Esophagus squamous epithelium (tissue), 5 donors: ENCODE results near the gene TBCD. TPM values are rescaled to one million over a fixed set of nuclear protein-coding genes. Genes with fewer than 3 reads are reported as not detected.

ENCODE experiments used
- DNase-seq: peaks from one replicate; lab custom pipeline; 2025; lab: John Stamatoyannopoulos, UW
- H3K27ac ChIP-seq, 4 donors: fragments of 200-600 bp; sonication (generic); one replicate each; pipeline ENCODE4 v1.5.1; 2016 to 2019; ENCODE audit warnings: mild to moderate bottlenecking in 1 of 4
- H3K27me3 ChIP-seq, 4 donors: fragments of 200-600 bp; sonication (generic); 1 replicate in 3 of 4; 2 replicates in 1 of 4; pipeline versions ENCODE4 v1.5.1 to v1.6.0; 2017 to 2021; ENCODE audit warnings: antibody characterized with exemption in 1 of 4
- H3K36me3 ChIP-seq, 3 donors: fragments of 200-600 bp; sonication (generic); one replicate each; pipeline ENCODE4 v1.5.1; 2016 to 2019
- H3K4me1 ChIP-seq, 3 donors: fragments of 200-600 bp; sonication (generic); one replicate each; pipeline ENCODE4 v1.5.1; 2017 to 2019
- H3K4me3 ChIP-seq, 4 donors: fragments of 200-600 bp; sonication (generic); 1 replicate in 3 of 4; 2 replicates in 1 of 4; pipeline ENCODE4 v1.5.1; 2016 to 2019; ENCODE audit warnings: mild to moderate bottlenecking in 2 of 4, moderate library complexity in 1 of 4
- H3K9me3 ChIP-seq, 3 donors: fragments of 200-600 bp; sonication (generic); one replicate each; pipeline ENCODE4 v1.5.1; 2016 to 2019
- POLR2A ChIP-seq, 4 donors: fragments of 450-650 bp; IDR thresholded peaks; one replicate each; pipeline ENCODE4 v1.6.1; 2017; ENCODE audit warnings: antibody characterized with exemption in 4 of 4, mild to moderate bottlenecking in 4 of 4, moderate library complexity in 3 of 4
- WGBS, 2 donors: methylation state at CpG; one replicate each; pipeline ENCODE4 v1.1.5; 2018; 5-methylcytosine and 5-hydroxymethylcytosine counted together
- intact Hi-C: fragments of 100-400 bp; cut with DNase I; formaldehyde crosslinking; loops from one replicate; pipeline ENCODE4 v1.15.0; 2022
- total RNA-seq, 4 donors: library from RNA; depleted of rRNA; stranded (reverse); fragments of >200 nt; gene quantifications; one replicate each; pipeline ENCODE4 v1.1.0, GENCODE V29; 2016
- TF ChIP-seq, protein P1 (sequence below), 6 experiments: fragments of 450-650 bp in 4 of 6; fragments of 200-600 bp in 2 of 6; sonication (generic) in 2 of 6; IDR thresholded peaks; one replicate each; pipeline ENCODE4 v1.5.1; 2016 to 2019; ENCODE audit warnings: antibody characterized with exemption in 6 of 6, mild to moderate bottlenecking in 4 of 6, moderate library complexity in 4 of 6
- donor health status: DM: yes; HTN: yes; CAD: no.

Gene TBCD
- total RNA-seq, 4 donors from 2014 or later, result 38.8 to 58.3 (median 55.0) TPM

DNA sequence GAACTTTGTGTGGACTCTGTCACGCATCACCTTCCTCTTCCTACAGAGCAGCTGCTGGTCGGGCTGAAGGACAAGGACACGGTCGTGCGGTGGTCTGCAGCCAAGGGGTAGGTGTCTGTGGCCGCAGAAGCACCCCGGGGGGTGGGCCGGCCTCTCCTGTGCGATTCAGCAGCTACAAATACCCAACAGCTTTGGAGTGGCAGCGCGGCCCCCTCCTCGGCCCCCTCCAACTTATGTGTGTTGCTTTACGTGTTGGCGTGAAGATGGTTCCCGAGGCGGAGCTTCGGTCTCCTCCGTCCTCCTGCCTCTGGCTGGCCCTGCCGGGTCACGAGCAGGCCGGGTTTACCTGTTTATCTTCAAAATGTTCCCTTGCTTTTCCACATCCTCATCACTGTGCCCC lies 55.7 kb downstream of the TBCD start:
- Histone ChIP-seq H3K27ac (peak overlapping the region in 2 of 4 donors; percentile 2 to 43), H3K36me3 (peaks cover 0 to 71% (median 0%) of the 10 kb centered on the region in 3 donors), H3K9me3 (no peaks in the 10 kb centered on the region), H3K27me3 (no peaks in the 10 kb centered on the region), H3K4me3 (no peak overlapping the region), H3K4me1 (peaks cover 0 to 43% (median 0%) of the 10 kb centered on the region in 3 donors)
- TF ChIP-seq POLR2A (IDR thresholded peaks at IDR 0.05), result no peak
- TF ChIP-seq, protein P1, sequence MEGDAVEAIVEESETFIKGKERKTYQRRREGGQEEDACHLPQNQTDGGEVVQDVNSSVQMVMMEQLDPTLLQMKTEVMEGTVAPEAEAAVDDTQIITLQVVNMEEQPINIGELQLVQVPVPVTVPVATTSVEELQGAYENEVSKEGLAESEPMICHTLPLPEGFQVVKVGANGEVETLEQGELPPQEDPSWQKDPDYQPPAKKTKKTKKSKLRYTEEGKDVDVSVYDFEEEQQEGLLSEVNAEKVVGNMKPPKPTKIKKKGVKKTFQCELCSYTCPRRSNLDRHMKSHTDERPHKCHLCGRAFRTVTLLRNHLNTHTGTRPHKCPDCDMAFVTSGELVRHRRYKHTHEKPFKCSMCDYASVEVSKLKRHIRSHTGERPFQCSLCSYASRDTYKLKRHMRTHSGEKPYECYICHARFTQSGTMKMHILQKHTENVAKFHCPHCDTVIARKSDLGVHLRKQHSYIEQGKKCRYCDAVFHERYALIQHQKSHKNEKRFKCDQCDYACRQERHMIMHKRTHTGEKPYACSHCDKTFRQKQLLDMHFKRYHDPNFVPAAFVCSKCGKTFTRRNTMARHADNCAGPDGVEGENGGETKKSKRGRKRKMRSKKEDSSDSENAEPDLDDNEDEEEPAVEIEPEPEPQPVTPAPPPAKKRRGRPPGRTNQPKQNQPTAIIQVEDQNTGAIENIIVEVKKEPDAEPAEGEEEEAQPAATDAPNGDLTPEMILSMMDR (IDR thresholded peaks at IDR 0.05), result no peak
- DNase-seq, result no peak
- WGBS, 2 donors, result 82 to 99% methylated on average over 15 to 18 of the region's 21 CpGs
- intact Hi-C loops, result no loop called here

DNA sequence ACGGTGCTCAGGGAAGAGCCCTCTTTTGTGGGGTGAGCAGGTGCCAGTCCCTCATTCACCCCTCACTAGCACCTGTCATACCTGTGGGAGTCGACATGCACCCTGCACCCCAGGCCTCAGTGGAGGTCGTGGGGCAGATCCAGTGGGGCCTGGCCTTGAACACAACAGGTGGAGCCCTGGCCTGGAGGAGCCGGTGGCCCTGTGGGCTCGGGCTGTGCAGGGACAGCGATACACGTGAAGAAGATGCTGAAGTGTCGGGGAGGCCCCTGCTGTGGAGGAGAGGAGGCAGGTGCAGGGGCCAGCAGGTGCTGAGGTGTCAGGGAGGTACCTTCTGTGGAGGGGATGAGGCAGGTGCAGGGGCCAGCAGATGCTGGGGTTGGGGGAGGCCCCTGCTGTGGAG lies 56.1 kb downstream of the TBCD start:
- Histone ChIP-seq H3K27me3 (no peaks in the 10 kb centered on the region), H3K27ac (no peak overlapping the region), H3K9me3 (no peaks in the 10 kb centered on the region), H3K4me1 (peaks cover 0 to 43% (median 0%) of the 10 kb centered on the region in 3 donors), H3K4me3 (no peak overlapping the region), H3K36me3 (peaks cover 0 to 75% (median 0%) of the 10 kb centered on the region in 3 donors)
- no peak for DNase-seq
- TF ChIP-seq, protein P1 (IDR thresholded peaks at IDR 0.05), result no peak
- TF ChIP-seq POLR2A (IDR thresholded peaks at IDR 0.05), result no peak
- 40 to 67% methylated on average over 1 of the region's 8 CpGs for WGBS, 2 donors
- intact Hi-C loops, result no loop called here

DNA sequence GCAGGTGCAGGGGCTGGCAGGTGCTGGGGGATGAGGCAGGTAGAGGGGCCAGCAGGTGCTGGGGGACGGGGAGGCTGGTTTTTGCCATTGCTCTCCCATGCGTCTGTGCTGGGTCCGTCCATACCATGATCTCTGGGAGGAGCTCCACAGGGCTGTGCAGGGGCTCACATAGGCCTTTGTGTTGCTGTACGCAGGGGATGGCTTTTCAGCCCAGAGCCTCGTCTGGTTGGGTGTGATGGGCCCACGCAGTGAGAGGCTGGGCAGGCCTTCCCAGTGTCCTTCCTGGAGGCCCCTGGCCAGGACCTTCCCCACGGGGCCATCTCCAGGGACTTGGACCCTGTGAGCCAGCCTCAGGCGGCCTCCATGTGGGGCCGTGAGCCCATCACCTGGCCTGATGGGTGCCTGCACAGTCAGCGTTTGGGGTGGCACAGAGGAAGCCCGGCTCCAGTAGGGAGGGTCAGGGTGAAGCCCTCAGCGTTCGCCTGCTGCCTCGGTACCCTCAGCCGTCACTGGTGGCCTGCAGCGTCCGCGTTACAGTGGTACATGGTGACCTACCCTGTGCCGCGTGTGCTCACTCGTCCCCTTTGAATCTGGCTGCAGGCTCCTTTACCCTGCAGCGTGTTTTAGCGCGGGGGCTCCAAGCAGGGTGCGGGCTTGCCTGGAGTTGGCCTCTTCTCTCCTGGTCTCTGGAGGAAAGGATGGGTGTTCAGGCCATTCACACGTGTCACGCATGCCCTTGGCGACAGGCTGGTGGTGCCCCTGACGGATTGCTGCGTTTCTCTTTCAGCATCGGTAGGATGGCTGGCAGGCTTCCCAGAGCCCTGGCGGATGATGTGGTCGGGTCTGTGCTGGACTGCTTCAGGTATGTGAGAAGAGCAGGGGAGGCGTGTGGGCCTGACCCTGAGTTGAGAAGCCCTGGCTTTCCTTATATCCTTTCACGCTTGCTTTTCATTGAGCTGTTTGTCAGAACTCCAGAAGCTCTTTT lies 57.3 kb downstream of the TBCD start:
- no peak for DNase-seq
- Histone ChIP-seq H3K27ac (no peak overlapping the region), H3K36me3 (peaks cover 0 to 87% (median 0%) of the 10 kb centered on the region in 3 donors), H3K4me3 (no peak overlapping the region), H3K9me3 (no peaks in the 10 kb centered on the region), H3K27me3 (no peaks in the 10 kb centered on the region), H3K4me1 (peaks cover 0 to 39% (median 0%) of the 10 kb centered on the region in 3 donors)
- intact Hi-C loops, result no loop called here
- TF ChIP-seq, protein P1 (IDR thresholded peaks at IDR 0.05), result no peak
- no peak for TF ChIP-seq POLR2A (IDR thresholded peaks at IDR 0.05)
- WGBS, 2 donors, result 71 to 72% methylated on average over 10 to 11 of the region's 35 CpGs

DNA sequence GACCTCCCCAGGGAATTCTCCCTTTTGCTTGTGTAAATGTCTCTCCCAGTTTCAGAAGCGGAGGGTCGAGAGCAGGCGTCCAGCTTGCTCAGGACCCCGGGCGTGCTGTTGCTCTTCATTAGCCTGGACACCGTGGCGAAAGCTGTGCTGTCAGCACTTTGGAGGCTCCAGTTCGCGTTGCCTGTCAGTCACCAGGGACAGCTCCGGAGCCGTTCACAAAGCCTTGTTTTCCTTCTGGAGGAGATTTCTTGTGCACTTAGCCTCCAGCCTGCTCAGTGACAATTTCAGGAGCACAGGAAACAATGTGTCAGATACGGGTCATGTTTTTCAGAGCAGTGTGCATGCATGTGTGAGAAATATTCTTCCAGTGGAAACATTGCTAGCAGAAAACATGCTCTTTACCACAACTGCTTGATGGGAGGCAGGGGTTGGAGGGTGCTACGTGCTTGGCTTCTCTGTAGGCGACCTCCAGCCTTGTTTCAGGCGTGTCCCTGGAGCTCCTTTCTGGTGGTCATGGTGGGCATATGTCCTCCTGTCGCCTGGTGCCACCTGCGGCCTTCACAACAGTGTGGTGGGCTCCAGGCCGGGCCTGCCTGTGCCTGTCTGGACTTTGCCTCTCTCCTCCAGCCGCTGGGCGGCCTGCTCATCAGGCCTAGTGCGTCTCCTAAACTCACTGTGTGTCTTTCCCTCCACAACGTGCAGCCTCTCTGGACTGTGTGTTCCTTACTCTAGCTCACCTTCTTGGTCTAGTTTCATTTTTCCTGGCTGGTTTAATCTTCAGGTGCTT lies 59.0 kb downstream of the TBCD start:
- DNase-seq, result no peak
- Histone ChIP-seq H3K36me3 (peaks cover 0 to 95% (median 0%) of the 10 kb centered on the region in 3 donors), H3K27me3 (no peaks in the 10 kb centered on the region), H3K4me1 (peaks cover 0 to 30% (median 2%) of the 10 kb centered on the region in 3 donors), H3K4me3 (no peak overlapping the region), H3K9me3 (no peaks in the 10 kb centered on the region), H3K27ac (no peak overlapping the region)
- intact Hi-C loops, result no loop called here
- WGBS, 2 donors, result 87 to 92% methylated on average over 9 to 21 of the region's 22 CpGs
- TF ChIP-seq, protein P1 (IDR thresholded peaks at IDR 0.05), result no peak
